ENCODE results near the gene SPOUT1. TPM values are rescaled to one million over a fixed set of nuclear protein-coding genes. Genes with fewer than 3 reads are reported as not detected.
A peak's percentile ranks its signal among the peaks of the same experiment; 100 is the strongest.

Gene SPOUT1
- total and polyA plus RNA-seq, 10 of the 15 experiments (the other 5 are each of a cell fraction or from before 2014, with no cell fraction given): 5.7 to 95.0 (median 40.6) TPM

DNA sequence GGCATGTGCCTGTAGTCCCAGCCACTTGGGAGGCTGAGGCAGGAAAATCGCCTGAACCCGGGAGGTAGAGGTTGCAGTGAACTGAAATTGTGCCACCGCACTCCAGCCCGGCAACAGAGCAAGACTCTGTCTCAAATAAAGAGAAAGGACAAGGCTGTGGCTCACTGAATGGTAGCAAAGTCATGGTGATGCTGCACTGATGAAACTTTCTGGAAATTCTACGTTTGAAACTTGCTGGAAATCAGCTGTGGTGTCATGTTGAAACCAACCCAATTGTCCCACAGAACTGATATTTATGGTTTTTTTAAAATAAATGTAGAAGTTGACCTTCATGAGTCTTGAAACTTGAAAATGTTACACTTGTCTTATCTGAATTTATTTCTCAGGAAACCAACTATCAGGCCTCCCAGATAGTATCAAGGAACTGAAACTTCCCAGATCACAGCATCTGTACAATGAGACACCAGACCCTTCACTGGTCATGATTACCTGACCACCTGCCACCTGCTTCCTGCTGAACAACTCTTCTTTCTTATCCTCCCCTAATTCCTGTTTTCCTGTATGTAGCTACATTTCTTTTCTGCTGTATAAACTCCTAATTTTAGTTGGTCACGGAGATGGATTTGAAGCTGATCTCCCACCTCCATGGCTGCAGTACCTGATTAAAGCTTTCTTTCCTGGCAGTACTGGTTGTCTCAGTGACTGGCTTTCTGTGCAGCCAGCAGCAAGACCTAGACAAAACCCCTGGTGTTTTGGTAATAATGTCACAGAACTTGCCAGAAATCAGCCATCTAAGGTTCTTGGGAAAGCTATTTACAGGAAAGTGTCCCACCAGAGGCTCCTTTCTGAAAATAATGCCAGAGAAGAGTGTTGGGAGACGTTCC is 48.2 kb downstream of the SPOUT1 start:
- no peaks in the 10 kb centered on the region for H3K79me2 ChIP-seq (ENCODE audit: control insufficient read depth, insufficient read depth, low read length)
- H3K36me3 ChIP-seq (ENCODE audit: control insufficient read depth in 2 of 2, insufficient read depth in 2 of 2, low read length in 1 of 2): no peaks in the 10 kb centered on the region
- ATAC-seq (no peak), DNase-seq (ENCODE audit: low read depth, low spot score) (no peak), FAIRE-seq (no peak)
- H3K4me2 ChIP-seq (ENCODE audit: control insufficient read depth, insufficient read depth): peak overlapping the region; percentile 22; the same call in 1 of the 2 replicates
- in situ Hi-C loops (cut with MboI) (no loop called here), intact Hi-C loops (cut with micrococcal nuclease; ENCODE audit: unreplicated experiment) (no loop called here)
- WGBS (ENCODE audit: insufficient coverage, insufficient replicate concordance, low lambda C conversion rate, missing lambda C conversion rate): 48% methylated on average over 7 of the region's 7 CpGs
- no peak overlapping the region for H3K9ac ChIP-seq (ENCODE audit: control insufficient read depth, insufficient read depth, low read length)
- peaks cover 6% of the 10 kb centered on the region; the same call in 2 of the 3 replicates for H3K9me3 ChIP-seq (replicated peaks; ENCODE audit: control insufficient read depth, insufficient read depth, low read length)
- H4K20me1 ChIP-seq (ENCODE audit: control insufficient read depth, insufficient read depth): no peaks in the 10 kb centered on the region
- no peak overlapping the region; the same call in 1 of the 2 replicates for H2AFZ ChIP-seq (ENCODE audit: control insufficient read depth, low read depth, low read length)
- ChIA-PET POLR2A (no interaction called here), SMC1A (ENCODE audit: uncharacterized antibody, unreplicated experiment) (interaction anchor here (1.3 kb wide), 1 partner anchor 174 kb away, joined by 3 read pairs; no protein-coding TSS in a partner anchor), CTCF (interaction anchor here (0.7 to 1.1 kb wide), 2 partner anchors 9 to 79 kb away, joined by 3 to 5 read pairs; partner anchors contain the start of gene PKN3), RAD21 (ENCODE audit: unreplicated experiment) (no interaction called here)
- no TSS peak for BruUV-seq (replicated peaks)
- no peak overlapping the region for H3K4me3 ChIP-seq
- H3K4me1 ChIP-seq (ENCODE audit: control insufficient read depth, insufficient read depth, low read length): peaks cover 7% of the 10 kb centered on the region
- peak overlapping the region; percentile 43; the same call in 1 of the 2 replicates for H3K27ac ChIP-seq (ENCODE audit: control insufficient read depth, insufficient read depth)
- no peaks in the 10 kb centered on the region for H3K27me3 ChIP-seq (replicated peaks in 1 of 2; ENCODE audit: control insufficient read depth in 2 of 2, insufficient read depth in 2 of 2, low read length in 1 of 2)
- TF ChIP-seq, protein P1, sequence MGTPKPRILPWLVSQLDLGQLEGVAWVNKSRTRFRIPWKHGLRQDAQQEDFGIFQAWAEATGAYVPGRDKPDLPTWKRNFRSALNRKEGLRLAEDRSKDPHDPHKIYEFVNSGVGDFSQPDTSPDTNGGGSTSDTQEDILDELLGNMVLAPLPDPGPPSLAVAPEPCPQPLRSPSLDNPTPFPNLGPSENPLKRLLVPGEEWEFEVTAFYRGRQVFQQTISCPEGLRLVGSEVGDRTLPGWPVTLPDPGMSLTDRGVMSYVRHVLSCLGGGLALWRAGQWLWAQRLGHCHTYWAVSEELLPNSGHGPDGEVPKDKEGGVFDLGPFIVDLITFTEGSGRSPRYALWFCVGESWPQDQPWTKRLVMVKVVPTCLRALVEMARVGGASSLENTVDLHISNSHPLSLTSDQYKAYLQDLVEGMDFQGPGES (IDR thresholded peaks at IDR 0.05): no peak
- TF ChIP-seq, protein P2, sequence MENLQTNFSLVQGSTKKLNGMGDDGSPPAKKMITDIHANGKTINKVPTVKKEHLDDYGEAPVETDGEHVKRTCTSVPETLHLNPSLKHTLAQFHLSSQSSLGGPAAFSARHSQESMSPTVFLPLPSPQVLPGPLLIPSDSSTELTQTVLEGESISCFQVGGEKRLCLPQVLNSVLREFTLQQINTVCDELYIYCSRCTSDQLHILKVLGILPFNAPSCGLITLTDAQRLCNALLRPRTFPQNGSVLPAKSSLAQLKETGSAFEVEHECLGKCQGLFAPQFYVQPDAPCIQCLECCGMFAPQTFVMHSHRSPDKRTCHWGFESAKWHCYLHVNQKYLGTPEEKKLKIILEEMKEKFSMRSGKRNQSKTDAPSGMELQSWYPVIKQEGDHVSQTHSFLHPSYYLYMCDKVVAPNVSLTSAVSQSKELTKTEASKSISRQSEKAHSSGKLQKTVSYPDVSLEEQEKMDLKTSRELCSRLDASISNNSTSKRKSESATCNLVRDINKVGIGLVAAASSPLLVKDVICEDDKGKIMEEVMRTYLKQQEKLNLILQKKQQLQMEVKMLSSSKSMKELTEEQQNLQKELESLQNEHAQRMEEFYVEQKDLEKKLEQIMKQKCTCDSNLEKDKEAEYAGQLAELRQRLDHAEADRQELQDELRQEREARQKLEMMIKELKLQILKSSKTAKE (IDR thresholded peaks at IDR 0.05; ENCODE audit: low read depth, poor library complexity, severe bottlenecking): no peak
- TF ChIP-seq IKZF2 (IDR thresholded peaks at IDR 0.05) (0 out of 4 replicates have a peak, but pooled peaks of 1 of the 2 experiments have one; percentile 15), TCF12 (IDR thresholded peaks at IDR 0.05; ENCODE audit: low read depth, low read length) (0 out of 2 replicates have a peak, but pooled peaks have one; percentile 33), NFXL1 (IDR thresholded peaks at IDR 0.05; ENCODE audit: borderline replicate concordance) (0 out of 2 replicates have a peak, but pooled peaks have one; percentile 41), SPI1 (IDR thresholded peaks at IDR 0.05; ENCODE audit: borderline replicate concordance, insufficient read depth, low read depth, low read length) (peak; percentile 56; the same call in 1 of the 2 replicates), ZNF217 (IDR thresholded peaks at IDR 0.05) (no peak), RAD21 (IDR thresholded peaks at IDR 0.05; ENCODE audit: insufficient read depth, low read depth, low read length) (no peak), POU2F2 (IDR thresholded peaks at IDR 0.05; ENCODE audit: borderline replicate concordance, low read depth, low read length) (no peak), SMAD1 (IDR thresholded peaks at IDR 0.05; ENCODE audit: low read depth, partially characterized antibody) (no peak), CBX5 (IDR thresholded peaks at IDR 0.05; ENCODE audit: low read depth) (no peak), KAT2A (conservative IDR thresholded peaks at IDR 0.05; ENCODE audit: control insufficient read depth, low read depth, low read length) (no peak), HDGF (IDR thresholded peaks at IDR 0.05) (no peak)
- TF ChIP-seq, protein P3, sequence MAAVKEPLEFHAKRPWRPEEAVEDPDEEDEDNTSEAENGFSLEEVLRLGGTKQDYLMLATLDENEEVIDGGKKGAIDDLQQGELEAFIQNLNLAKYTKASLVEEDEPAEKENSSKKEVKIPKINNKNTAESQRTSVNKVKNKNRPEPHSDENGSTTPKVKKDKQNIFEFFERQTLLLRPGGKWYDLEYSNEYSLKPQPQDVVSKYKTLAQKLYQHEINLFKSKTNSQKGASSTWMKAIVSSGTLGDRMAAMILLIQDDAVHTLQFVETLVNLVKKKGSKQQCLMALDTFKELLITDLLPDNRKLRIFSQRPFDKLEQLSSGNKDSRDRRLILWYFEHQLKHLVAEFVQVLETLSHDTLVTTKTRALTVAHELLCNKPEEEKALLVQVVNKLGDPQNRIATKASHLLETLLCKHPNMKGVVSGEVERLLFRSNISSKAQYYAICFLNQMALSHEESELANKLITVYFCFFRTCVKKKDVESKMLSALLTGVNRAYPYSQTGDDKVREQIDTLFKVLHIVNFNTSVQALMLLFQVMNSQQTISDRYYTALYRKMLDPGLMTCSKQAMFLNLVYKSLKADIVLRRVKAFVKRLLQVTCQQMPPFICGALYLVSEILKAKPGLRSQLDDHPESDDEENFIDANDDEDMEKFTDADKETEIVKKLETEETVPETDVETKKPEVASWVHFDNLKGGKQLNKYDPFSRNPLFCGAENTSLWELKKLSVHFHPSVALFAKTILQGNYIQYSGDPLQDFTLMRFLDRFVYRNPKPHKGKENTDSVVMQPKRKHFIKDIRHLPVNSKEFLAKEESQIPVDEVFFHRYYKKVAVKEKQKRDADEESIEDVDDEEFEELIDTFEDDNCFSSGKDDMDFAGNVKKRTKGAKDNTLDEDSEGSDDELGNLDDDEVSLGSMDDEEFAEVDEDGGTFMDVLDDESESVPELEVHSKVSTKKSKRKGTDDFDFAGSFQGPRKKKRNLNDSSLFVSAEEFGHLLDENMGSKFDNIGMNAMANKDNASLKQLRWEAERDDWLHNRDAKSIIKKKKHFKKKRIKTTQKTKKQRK (IDR thresholded peaks at IDR 0.05; ENCODE audit: low read depth, low read length): no peak

Measured in GM12878 (cell line).